ENCODE data around the gene ZCCHC17. TPM values are rescaled to one million over a fixed set of nuclear protein-coding genes. Genes with fewer than 3 reads are reported as not detected.

ZCCHC17 gene
- total and polyA plus RNA-seq, 2 donors (not counting 1 experiment from before 2014, with no cell fraction given), result 14.1 to 20.3 TPM

DNA sequence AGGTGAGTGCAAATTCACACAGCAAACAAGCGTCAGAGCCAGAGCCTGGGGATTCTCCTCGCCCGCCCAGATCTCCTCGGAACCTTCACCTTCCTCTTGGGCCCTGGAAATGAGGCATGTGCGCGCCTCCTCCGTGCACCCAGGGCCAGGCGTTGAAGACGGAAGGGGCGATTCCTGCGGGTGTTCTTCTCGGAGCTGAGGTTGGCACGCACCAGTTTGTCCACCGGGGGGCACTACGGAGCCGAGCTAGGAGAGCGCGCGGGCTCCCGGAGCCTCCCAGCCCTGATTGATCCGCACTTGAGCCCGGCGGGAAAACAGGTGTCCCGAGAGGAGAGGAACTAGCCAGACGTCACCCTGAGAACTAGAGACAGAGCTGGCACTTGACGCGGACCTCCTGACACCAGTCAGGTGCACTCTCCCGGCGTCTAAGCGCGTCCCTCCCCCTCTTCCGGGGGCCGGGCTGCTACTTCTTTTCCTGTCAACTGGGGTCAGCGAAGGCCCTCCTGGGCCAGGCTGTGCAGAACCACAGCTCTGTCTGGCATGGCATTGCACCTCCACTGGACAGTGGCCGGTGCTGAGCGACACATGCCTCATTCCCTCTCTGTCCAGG, 97.9 kb downstream of the ZCCHC17 start:
- TF ChIP-seq, protein P1, sequence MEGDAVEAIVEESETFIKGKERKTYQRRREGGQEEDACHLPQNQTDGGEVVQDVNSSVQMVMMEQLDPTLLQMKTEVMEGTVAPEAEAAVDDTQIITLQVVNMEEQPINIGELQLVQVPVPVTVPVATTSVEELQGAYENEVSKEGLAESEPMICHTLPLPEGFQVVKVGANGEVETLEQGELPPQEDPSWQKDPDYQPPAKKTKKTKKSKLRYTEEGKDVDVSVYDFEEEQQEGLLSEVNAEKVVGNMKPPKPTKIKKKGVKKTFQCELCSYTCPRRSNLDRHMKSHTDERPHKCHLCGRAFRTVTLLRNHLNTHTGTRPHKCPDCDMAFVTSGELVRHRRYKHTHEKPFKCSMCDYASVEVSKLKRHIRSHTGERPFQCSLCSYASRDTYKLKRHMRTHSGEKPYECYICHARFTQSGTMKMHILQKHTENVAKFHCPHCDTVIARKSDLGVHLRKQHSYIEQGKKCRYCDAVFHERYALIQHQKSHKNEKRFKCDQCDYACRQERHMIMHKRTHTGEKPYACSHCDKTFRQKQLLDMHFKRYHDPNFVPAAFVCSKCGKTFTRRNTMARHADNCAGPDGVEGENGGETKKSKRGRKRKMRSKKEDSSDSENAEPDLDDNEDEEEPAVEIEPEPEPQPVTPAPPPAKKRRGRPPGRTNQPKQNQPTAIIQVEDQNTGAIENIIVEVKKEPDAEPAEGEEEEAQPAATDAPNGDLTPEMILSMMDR (IDR thresholded peaks at IDR 0.05), result peak; percentile 91
- no peak for TF ChIP-seq EZH2 (IDR thresholded peaks at IDR 0.05; ENCODE audit: borderline replicate concordance, insufficient read depth, low read depth, low read length, poor library complexity, severe bottlenecking)
- no peaks in the 10 kb centered on the region for H3K9me3 ChIP-seq (ENCODE audit: control extremely low read depth in 1 of 3, control insufficient read depth in 2 of 3, insufficient read depth in 1 of 3, low read length in 2 of 3)
- H4K20me1 ChIP-seq (ENCODE audit: control insufficient read depth, insufficient read depth, low read length, poor library complexity, severe bottlenecking), result no peaks in the 10 kb centered on the region
- POLR2A ChIA-PET, result interaction anchor here (0.5 to 0.7 kb wide), 2 partner anchors 242 to 344 kb away, joined by 4 to 5 read pairs; no protein-coding TSS in a partner anchor
- H3K27ac ChIP-seq (ENCODE audit: low read length in 2 of 2), result no peak overlapping the region
- CTCF ChIA-PET, result interaction anchor here (0.5 to 5.7 kb wide), 18 partner anchors 11 to 586 kb away, joined by 3 to 133 read pairs (median 4); partner anchors contain the start of gene FABP3
- intact Hi-C loops (cut with micrococcal nuclease), result loop anchor here (1.0 to 2.0 kb wide), 3 partner anchors 18 to 155 kb away; partner anchors contain the start of gene SERINC2
- H3K4me1 ChIP-seq (ENCODE audit: control insufficient read depth in 2 of 2, insufficient read depth in 2 of 2, low read length in 2 of 2), result peaks cover 8 to 13% of the 10 kb centered on the region in 2 donors
- Mint-ChIP-seq H3K4me1 (peaks cover 13% of the 10 kb centered on the region), H3K27me3 (no peaks in the 10 kb centered on the region), H3K27ac (peak overlapping the region; percentile 26), H3K4me3 (peak overlapping the region; percentile 87), H3K9me3 (ENCODE audit: insufficient read depth) (no peaks in the 10 kb centered on the region)
- no peaks in the 10 kb centered on the region for H3K79me2 ChIP-seq (ENCODE audit: control insufficient read depth, insufficient read depth, low read length)
- no peaks in the 10 kb centered on the region for H3K27me3 ChIP-seq (replicated peaks in 1 of 4; ENCODE audit: control extremely low read depth in 1 of 4, control insufficient read depth in 3 of 4, insufficient read depth in 4 of 4, low read length in 3 of 4)
- H3K4me2 ChIP-seq (replicated peaks; ENCODE audit: low read depth, low read length, poor library complexity, severe bottlenecking), result peak overlapping the region; percentile 92
- DNase-seq (peak; percentile 87), ATAC-seq (ENCODE audit: low read depth) (peak; percentile 93)
- H3K36me3 ChIP-seq (replicated peaks in 1 of 2; ENCODE audit: control extremely low read depth in 1 of 2, control insufficient read depth in 1 of 2, extremely low read depth in 1 of 2, insufficient read depth in 2 of 2, low read length in 1 of 2), result no peaks in the 10 kb centered on the region
- peak overlapping the region; percentile 71 for H3K9ac ChIP-seq (ENCODE audit: low read length)
- H3K4me3 ChIP-seq (ENCODE audit: control extremely low read depth in 1 of 5, extremely low read depth in 1 of 5, insufficient read depth in 1 of 5, low read depth in 2 of 5, low read length in 4 of 5), result peak overlapping the region; percentile 27 to 71 (median 55)
- H2AFZ ChIP-seq (ENCODE audit: insufficient read depth, low read depth, low read length, poor library complexity, severe bottlenecking), result peak overlapping the region; percentile 90
- 2% methylated on average over 35 of the region's 36 CpGs for WGBS (ENCODE audit: insufficient coverage)

All from B cell (primary cell).